GM12872 (cell line): ENCODE measurements around the gene ANKRD45.

Source experiments
- CTCF ChIP-seq: IDR thresholded peaks from 3 replicates; pipeline ENCODE4 v1.5.1; 2011; ENCODE audit warnings: low read depth, mild to moderate bottlenecking, low read length, moderate library complexity; ENCODE audit not compliant: insufficient read depth

ANKRD45 gene

DNA sequence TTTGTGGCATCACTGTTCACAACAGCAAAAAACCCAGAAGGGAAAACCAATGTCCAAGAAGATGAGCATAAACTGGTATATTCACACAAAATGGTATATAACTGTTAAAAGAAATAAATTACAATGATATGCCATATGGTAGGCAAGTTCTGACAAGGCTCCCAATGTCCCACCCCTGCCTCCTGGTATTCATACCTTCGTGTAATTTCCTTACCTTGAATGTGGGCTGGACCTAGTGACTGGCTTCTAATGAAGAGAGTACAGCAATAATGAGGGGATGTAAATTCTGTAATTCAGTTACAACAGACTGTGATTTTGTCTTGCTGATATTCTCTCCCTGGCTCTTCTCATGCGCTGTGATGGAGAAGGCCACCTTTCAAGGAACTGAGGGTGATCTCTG lies 9.3 kb downstream of the ANKRD45 start:
- no peak for TF ChIP-seq CTCF

GRCh38 chr1:173648880-173649605 lies 20.6 kb downstream of the ANKRD45 start:
- no peak for TF ChIP-seq CTCF

DNA sequence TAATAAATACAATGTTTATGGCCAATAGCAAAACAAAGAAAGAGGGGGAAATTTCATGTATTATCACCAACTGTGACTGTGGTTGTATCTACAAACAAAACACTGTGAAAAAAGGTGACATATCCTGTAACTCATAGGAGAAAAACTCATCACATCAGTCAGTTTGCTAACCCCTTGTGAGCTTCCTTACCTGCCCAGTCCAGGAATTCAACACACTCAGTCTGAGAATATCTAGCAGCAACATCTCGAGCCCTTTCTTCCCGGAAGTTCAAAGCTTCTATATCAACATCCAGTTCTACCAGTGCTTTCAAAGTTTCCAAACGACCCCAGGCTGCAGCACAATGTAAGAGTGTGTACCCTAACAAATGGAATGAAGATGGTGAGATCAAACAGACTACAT lies 23.0 kb downstream of the ANKRD45 start:
- no peak for TF ChIP-seq CTCF

DNA sequence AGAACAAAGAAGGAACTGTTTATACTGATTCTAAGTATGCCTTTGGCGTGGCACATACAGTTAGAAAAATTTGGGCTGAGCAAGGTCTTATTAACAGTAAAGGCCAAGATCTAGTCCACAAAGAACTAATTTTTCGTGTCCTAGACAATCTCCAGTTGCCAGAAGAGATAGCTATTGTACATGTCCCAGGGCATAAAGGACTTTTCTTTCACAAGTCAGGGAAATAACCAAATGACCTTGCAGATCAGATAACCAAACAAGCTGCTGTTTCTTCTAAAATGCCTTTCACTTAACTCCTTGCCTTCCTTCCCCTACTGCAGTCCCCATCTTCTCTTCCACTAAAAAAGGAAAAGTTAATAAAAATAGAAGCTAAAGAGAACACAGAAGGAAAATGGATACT lies 30.5 kb downstream of the ANKRD45 start:
- no peak for TF ChIP-seq CTCF

DNA sequence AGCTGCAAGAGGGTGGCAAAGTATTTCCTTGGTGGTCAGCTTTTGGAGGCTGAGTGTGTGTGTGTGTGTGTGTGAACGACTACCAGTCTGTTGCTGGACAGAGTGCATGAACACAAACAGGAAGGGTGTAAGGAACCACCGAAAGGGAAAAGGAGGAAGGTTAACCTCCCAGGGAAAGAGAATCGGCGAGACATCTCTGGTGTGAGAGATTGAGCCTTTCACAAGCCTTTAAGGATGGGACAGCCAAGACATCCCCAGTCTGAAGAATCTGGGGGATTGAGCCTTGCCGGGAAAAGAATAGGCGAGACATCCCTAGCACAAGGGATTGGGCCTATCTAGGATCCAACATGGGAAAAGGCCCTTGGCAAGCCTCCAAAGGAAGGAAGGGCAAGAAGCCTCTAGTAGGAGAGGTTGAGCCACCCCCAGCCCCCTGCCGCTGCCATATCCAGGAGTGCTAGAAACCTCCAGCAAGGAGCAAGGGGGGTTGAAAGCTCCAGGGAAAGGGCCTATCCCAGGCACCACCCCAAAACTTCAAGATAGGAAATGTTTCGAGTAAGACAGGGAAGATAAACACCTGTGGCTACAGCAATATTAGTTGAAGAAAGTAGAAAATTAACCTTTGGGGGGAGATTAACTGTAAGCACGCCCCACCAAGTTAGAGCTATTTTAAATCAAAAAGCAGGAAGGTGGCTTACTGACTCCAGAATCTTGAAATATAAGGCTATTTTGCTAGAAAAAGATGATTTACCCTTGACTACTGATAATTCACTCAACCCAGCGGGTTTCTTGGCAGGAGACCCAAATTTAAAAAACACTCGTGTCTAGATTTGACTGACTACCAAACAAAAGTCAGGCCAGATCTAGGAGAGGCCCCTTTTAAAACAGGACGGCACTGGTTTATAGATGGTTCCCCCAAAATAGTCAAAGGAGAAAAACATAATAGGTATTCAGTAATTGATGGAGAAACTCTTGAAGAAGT lies 31.3 kb downstream of the ANKRD45 start:
- TF ChIP-seq CTCF, result no peak

DNA sequence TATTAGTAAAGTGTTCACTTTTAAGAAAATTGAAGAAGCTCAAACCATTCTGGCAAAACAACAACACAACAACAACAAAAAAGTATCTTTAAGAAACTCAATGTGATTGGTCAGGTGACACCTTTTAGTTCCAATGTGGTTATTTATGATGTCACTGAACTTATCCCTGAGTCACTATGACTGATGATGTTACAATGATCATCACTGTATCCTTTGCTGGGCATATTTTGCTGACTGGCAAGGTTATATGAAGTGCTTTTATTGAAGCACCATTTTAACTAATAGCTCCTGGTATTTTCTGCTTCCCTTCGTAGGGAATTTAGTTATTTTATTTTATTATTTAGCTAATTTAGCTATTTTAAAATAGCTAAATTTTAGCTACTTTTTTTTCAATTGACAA lies 34.5 kb downstream of the ANKRD45 start, which contains the start of gene TEX50:
Gene TEX50, plus strand, starts transcription at position 223 of the 400 bp plus-strand sequence. CDS start 184 bp downstream, outside the sequence.
- no peak for TF ChIP-seq CTCF

DNA sequence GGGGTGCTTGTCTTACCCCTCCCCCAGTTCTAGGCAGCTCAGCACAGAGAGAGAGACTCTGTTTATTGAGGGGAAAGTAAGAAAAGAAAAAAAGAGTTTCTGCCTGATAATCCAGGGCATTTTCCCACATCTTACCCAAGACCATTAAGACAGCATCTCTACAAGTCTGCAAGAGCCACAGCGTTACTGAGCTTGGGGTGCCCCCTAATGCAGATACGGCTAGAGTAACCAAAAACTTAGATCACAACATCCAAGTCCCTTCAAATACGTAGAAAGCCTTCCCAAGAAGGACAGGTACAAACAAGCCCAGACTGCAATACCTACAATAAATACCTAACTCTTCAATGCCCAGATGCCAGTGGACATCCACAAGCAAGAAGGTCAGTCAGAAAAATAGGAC lies 40.8 kb downstream of the ANKRD45 start:
- TF ChIP-seq CTCF, result no peak
